LNCaP clone FGC (cell line): ENCODE data around the gene KDM5A.

Experiments used
- DNase-seq: peaks from one replicate; pipeline ENCODE4 v3.0.0-alpha.2; 2011; ENCODE audit warnings: low read depth
- H3K4me3 ChIP-seq: 2 replicates; pipeline ENCODE4 v1.5.1; 2011; ENCODE audit warnings: mild to moderate bottlenecking, low read depth, low read length, control low read depth
- TF ChIP-seq, protein P1 (sequence below): IDR thresholded peaks from 2 replicates; pipeline ENCODE4 v1.5.1; 2012; ENCODE audit warnings: mild to moderate bottlenecking; ENCODE audit not compliant: control insufficient read depth, insufficient read depth; ENCODE audit errors: extremely low read depth

Gene KDM5A

DNA sequence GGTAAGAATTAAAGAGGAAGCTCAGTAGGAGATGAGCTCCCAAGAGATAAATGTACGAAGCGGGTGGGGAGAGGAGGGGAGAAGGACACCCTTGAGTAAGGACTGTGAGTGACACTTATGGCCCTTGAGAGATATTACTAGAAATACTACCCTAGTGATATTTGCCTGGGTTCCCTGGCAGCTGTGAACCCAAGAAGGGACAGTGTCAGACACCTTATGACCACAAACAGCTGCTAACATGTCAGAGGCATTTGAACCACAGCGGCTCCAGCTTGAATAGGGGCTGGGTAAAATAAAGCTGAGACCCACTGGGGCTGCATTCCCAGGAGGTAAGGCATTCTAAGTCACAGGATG is 155.5 kb downstream of the KDM5A start:
- TF ChIP-seq, protein P1, sequence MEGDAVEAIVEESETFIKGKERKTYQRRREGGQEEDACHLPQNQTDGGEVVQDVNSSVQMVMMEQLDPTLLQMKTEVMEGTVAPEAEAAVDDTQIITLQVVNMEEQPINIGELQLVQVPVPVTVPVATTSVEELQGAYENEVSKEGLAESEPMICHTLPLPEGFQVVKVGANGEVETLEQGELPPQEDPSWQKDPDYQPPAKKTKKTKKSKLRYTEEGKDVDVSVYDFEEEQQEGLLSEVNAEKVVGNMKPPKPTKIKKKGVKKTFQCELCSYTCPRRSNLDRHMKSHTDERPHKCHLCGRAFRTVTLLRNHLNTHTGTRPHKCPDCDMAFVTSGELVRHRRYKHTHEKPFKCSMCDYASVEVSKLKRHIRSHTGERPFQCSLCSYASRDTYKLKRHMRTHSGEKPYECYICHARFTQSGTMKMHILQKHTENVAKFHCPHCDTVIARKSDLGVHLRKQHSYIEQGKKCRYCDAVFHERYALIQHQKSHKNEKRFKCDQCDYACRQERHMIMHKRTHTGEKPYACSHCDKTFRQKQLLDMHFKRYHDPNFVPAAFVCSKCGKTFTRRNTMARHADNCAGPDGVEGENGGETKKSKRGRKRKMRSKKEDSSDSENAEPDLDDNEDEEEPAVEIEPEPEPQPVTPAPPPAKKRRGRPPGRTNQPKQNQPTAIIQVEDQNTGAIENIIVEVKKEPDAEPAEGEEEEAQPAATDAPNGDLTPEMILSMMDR, result no peak
- no peak overlapping the region for H3K4me3 ChIP-seq
- DNase-seq, result no peak

DNA sequence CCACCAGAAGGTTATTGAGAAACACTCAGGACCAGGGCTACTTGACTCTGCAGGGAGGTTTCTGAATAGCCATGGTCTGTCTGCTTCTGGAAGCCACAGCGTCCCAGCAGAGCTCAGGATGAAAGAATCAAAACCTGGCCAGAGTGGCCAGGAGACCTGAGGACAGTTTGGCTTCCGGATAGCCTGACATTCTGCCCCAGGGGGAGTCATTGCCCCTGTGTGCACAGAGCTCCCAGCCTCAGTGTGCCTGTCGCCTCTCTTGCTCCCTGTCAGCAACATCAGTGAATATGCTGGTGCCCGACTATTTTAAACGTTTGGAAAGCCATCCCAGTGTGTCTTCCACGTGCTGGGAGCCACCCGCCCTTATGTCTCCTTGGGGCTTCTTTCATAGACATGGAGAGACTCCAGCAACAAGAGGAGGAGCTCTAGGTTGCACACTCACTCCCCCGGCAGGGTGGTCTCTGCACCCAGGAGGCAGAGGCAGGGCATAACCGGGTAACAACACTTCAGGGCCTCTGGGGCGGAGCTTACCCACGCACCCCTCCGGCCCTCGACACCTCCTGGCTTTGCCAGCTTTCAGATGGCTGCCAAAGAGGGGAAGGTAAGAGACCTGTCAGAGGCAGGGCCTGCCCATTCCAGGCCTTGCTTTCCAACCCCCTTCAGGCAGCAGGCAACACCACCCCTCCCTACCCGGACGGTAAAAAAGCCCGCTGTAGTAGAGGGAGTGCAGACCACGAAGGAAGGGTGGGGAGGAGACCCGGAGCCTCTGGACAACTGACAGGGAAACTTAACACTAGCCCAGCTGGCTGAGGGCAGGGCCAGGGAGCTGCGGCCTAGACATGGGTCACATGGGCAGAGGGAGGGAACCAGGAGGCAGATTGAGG is 156.1 kb downstream of the KDM5A start:
- no peak for DNase-seq
- TF ChIP-seq, protein P1, result no peak
- H3K4me3 ChIP-seq, result no peak overlapping the region

DNA sequence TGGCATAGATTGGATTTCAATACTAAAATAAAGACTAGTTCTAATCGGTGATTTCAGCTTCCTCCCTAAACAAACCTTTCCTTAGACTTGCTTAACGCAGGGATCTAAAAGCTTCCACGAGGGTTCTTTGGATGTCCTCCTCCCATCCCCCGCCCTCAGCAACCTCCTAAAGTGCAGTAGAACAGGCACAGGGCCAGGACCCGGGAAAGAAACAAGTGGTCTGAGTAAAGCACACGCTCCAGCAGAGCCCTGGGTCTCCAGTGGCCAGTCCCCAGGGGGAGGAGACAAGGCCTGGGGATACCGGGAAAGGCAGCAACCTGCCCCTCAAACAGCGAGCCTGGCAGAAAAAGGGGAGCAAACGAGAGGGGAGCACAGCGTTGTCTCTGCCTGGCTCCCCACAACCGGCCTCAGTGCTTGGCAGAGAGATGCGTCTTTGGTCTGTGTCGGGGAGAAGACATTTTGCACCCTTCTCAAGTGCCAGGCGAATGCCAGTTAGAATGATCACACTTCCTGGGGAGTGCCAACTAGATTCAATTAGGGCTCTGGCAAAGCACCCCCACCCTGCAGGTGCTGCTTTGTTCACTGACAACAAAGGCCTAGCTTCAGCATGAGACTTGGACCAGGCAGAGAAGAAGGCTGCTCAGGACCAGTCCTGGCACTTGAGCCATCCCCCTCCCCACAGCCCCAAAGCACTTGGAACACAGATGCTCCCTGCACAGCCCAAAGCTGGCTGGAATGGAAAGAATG is 158.0 kb downstream of the KDM5A start:
- no peak overlapping the region for H3K4me3 ChIP-seq
- no peak for DNase-seq
- TF ChIP-seq, protein P1, result no peak
